Measurements from ENCODE around the gene ATP6V0A1. TPM values are rescaled to one million over a fixed set of nuclear protein-coding genes. Genes with fewer than 3 reads are reported as not detected.

ATP6V0A1 gene
- total RNA-seq, 4 donors from 2014 or later: 91.8 to 313 (median 115) TPM

- Histone ChIP-seq H3K4me3 (no peak overlapping the region), H3K4me1 (peaks cover 29 to 57% (median 38%) of the 10 kb centered on the region in 4 donors), H3K27me3 (no peaks in the 10 kb centered on the region), H3K27ac (peak overlapping the region; percentile 60 to 72 (median 70)), H3K36me3 (no peaks in the 10 kb centered on the region), H3K9me3 (no peaks in the 10 kb centered on the region)
- TF ChIP-seq, protein P1, sequence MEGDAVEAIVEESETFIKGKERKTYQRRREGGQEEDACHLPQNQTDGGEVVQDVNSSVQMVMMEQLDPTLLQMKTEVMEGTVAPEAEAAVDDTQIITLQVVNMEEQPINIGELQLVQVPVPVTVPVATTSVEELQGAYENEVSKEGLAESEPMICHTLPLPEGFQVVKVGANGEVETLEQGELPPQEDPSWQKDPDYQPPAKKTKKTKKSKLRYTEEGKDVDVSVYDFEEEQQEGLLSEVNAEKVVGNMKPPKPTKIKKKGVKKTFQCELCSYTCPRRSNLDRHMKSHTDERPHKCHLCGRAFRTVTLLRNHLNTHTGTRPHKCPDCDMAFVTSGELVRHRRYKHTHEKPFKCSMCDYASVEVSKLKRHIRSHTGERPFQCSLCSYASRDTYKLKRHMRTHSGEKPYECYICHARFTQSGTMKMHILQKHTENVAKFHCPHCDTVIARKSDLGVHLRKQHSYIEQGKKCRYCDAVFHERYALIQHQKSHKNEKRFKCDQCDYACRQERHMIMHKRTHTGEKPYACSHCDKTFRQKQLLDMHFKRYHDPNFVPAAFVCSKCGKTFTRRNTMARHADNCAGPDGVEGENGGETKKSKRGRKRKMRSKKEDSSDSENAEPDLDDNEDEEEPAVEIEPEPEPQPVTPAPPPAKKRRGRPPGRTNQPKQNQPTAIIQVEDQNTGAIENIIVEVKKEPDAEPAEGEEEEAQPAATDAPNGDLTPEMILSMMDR (IDR thresholded peaks at IDR 0.05): no peak
- peak in 1 of 3 donors; percentile 7 for TF ChIP-seq POLR2AphosphoS5 (IDR thresholded peaks at IDR 0.05)
- in situ Hi-C loops (cut with MboI; ENCODE audit: low pct_ligation_motif_present in 1 of 4, low pct_unique_long_range_greater_than_20kb in 1 of 4, low sequenced_read_pairs in 3 of 4): loop anchor here in 2 of 4 donors (5.0 to 10.0 kb wide), 3 partner anchors 91 to 204 kb away; no protein-coding TSS in a partner anchor
- peak; percentile 49 for DNase-seq
- WGBS, 2 donors (ENCODE audit: low coverage in 1 of 2): 20 to 52% methylated on average over 1 to 6 of the region's 6 CpGs
- intact Hi-C loops (cut with DNase I; ENCODE audit: low total_unique reads): loop anchor here (5.0 to 10.0 kb wide), 2 partner anchors 101 to 204 kb away; partner anchors contain the start of gene CAVIN1
These were observed 67.4 kb downstream of the ATP6V0A1 start for GRCh38 chr17:42526031-42526444.

DNA sequence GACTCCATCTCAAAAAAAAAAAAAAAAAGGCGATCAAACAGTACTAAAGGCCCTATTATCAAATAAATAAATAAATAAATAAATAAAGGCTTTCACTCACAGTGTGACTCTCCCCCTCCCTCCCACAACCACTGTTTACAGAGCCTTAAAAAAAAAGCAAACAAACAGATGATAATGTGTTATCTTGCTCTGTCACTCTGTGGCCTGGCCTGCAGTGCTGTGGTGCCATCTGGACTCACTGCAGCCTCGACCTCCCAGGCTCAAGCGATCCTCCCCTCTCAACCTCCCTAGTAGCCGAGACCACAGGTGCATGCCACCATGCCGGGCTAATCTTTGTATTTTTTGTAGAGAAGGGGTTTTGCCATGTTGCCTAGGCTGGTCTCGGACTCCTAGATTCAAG, 69.3 kb downstream of the ATP6V0A1 start:
- intact Hi-C loops (cut with DNase I; ENCODE audit: low total_unique reads) (loop anchor here (5.0 to 10.0 kb wide), 2 partner anchors 103 to 206 kb away; partner anchors contain the start of gene CAVIN1), in situ Hi-C loops (cut with MboI; ENCODE audit: low pct_ligation_motif_present in 1 of 4, low pct_unique_long_range_greater_than_20kb in 1 of 4, low sequenced_read_pairs in 3 of 4) (loop anchor here in 2 of 4 donors (5.0 to 10.0 kb wide), 3 partner anchors 93 to 206 kb away; no protein-coding TSS in a partner anchor)
- no peak for TF ChIP-seq POLR2AphosphoS5 (IDR thresholded peaks at IDR 0.05)
- no peak for TF ChIP-seq EP300 (IDR thresholded peaks at IDR 0.05; ENCODE audit: low read depth)
- TF ChIP-seq, protein P1 (IDR thresholded peaks at IDR 0.05): no peak
- TF ChIP-seq POLR2A (IDR thresholded peaks at IDR 0.05): no peak
- Histone ChIP-seq H3K27ac (no peak overlapping the region), H3K4me1 (peaks cover 15 to 49% (median 30%) of the 10 kb centered on the region in 4 donors), H3K9me3 (no peaks in the 10 kb centered on the region), H3K36me3 (no peaks in the 10 kb centered on the region), H3K27me3 (no peaks in the 10 kb centered on the region), H3K4me3 (no peak overlapping the region)
- WGBS, 2 donors (ENCODE audit: low coverage in 1 of 2): 93% methylated on average over 6 of the region's 6 CpGs; no CpG with 5 or more reads in 1 of the 2 donors
- DNase-seq: no peak

- Histone ChIP-seq H3K27me3 (no peaks in the 10 kb centered on the region), H3K36me3 (no peaks in the 10 kb centered on the region), H3K4me3 (no peak overlapping the region), H3K27ac (no peak overlapping the region), H3K4me1 (peaks cover 13 to 47% (median 29%) of the 10 kb centered on the region in 4 donors), H3K9me3 (no peaks in the 10 kb centered on the region)
- intact Hi-C loops (cut with DNase I; ENCODE audit: low total_unique reads) (loop anchor here (5.0 to 10.0 kb wide), 2 partner anchors 104 to 207 kb away; partner anchors contain the start of gene CAVIN1), in situ Hi-C loops (cut with MboI; ENCODE audit: low pct_ligation_motif_present in 1 of 4, low pct_unique_long_range_greater_than_20kb in 1 of 4, low sequenced_read_pairs in 3 of 4) (loop anchor here in 2 of 4 donors (5.0 to 10.0 kb wide), 3 partner anchors 94 to 207 kb away; no protein-coding TSS in a partner anchor)
- 58 to 60% methylated on average over 1 to 3 of the region's 3 CpGs for WGBS, 2 donors (ENCODE audit: low coverage in 1 of 2)
- TF ChIP-seq POLR2AphosphoS5 (IDR thresholded peaks at IDR 0.05) (no peak), EP300 (IDR thresholded peaks at IDR 0.05; ENCODE audit: low read depth) (no peak)
- TF ChIP-seq, protein P1 (IDR thresholded peaks at IDR 0.05): no peak
- no peak for DNase-seq
These were observed 70.4 kb downstream of the ATP6V0A1 start for GRCh38 chr17:42529061-42529460.

DNA sequence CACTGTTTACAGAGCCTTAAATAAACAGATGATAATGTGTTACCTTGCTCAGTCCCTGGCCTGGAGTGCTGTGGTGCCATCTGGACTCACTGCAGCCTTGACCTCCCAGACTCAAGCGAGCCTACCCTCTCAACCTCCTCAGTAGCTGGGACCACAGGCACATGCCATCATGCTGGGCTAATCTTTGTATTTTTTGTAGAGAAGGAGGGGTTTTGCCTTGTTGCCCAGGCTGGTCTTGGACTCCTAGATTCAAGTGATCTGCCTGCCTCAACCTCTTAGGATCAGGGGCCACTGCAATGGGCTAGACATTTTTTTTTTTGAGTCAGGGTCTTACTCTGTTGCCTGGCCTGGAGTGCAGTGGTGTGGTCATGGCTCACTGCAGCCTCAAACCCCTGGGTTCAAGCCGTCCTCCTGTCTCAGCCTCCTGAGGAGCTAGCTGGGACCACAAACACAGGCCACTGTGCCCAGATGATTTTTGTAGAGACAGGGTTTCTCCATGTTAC, 72.3 kb downstream of the ATP6V0A1 start:
- no peaks in the 10 kb centered on the region for H3K27me3 ChIP-seq
- intact Hi-C loops (cut with DNase I; ENCODE audit: low total_unique reads) (no loop called here), in situ Hi-C loops (cut with MboI; ENCODE audit: low pct_ligation_motif_present in 1 of 4, low pct_unique_long_range_greater_than_20kb in 1 of 4, low sequenced_read_pairs in 3 of 4) (no loop called here)
- TF ChIP-seq, protein P1 (IDR thresholded peaks at IDR 0.05): no peak
- TF ChIP-seq POLR2A (IDR thresholded peaks at IDR 0.05): no peak
- TF ChIP-seq POLR2AphosphoS5 (IDR thresholded peaks at IDR 0.05): no peak
- TF ChIP-seq EP300 (IDR thresholded peaks at IDR 0.05; ENCODE audit: low read depth): no peak
- no peaks in the 10 kb centered on the region for H3K9me3 ChIP-seq
- H3K27ac ChIP-seq: peak overlapping the region; percentile 83 to 92 (median 90)
- H3K4me1 ChIP-seq: peaks cover 21 to 53% (median 34%) of the 10 kb centered on the region in 4 donors
- no peaks in the 10 kb centered on the region for H3K36me3 ChIP-seq
- no peak overlapping the region for H3K4me3 ChIP-seq
- 40 to 86% methylated on average over 1 to 2 of the region's 2 CpGs for WGBS, 2 donors (ENCODE audit: low coverage in 1 of 2)
- DNase-seq: no peak
